22Rv1 (cell line): ENCODE results near the gene IGFBP5.

Experiments used
- CTCF ChIP-seq: fragments of 450-650 bp; IDR thresholded peaks from 2 replicates; pipeline ENCODE4 v1.5.1; 2017; ENCODE audit warnings: mild to moderate bottlenecking
- ZFX ChIP-seq: fragments of 450-650 bp; IDR thresholded peaks from 2 replicates; pipeline ENCODE4 v1.6.1; 2017; ENCODE audit warnings: antibody characterized with exemption, borderline replicate concordance

GRCh38 chr2:216683846-216684245, 11.5 kb downstream of the IGFBP5 start:
- TF ChIP-seq ZFX (no peak), CTCF (no peak)
